PFSK-1 (cell line): ENCODE results near the gene LAD1.

Experiments
- FOXP2 ChIP-seq: optimal IDR thresholded peaks from 2 replicates; pipeline ENCODE3; 2011; ENCODE audit warnings: borderline replicate concordance, control low read depth, inconsistent platforms; ENCODE audit not compliant: insufficient read depth; ENCODE audit errors: extremely low read length, extremely low read depth
- POLR2AphosphoS5 ChIP-seq: IDR thresholded peaks from 2 replicates; pipeline ENCODE4 v1.6.1; 2012; ENCODE audit warnings: low read depth, mild to moderate bottlenecking, control low read depth, low read length, moderate library complexity
- REST ChIP-seq, 2 experiments: IDR thresholded peaks; 2 replicates each; pipeline versions ENCODE4 v1.6.1 to v1.8.0; 2011 to 2012; ENCODE audit warnings: low read depth in 2 of 2, low read length in 2 of 2, control low read depth in 1 of 2, inconsistent platforms in 1 of 2, mild to moderate bottlenecking in 1 of 2, moderate library complexity in 1 of 2; ENCODE audit not compliant: insufficient read depth in 1 of 2
- TAF1 ChIP-seq: IDR thresholded peaks from 2 replicates; pipeline ENCODE4 v1.6.1; 2012; ENCODE audit warnings: low read length, control low read depth, borderline replicate concordance; ENCODE audit not compliant: insufficient read depth

- TF ChIP-seq TAF1 (no peak), FOXP2 (no peak), POLR2AphosphoS5 (no peak), REST (IDR thresholded peaks at IDR 0.05; ENCODE audit: insufficient read depth in 1 of 2, low read depth in 2 of 2, low read length in 2 of 2) (no peak)
These were observed 27.3 kb downstream of the LAD1 start for GRCh38 chr1:201371792-201372191.
